Left lobe of liver (tissue), 2 donors: ENCODE data around the gene HARS1. TPM values are rescaled to one million over a fixed set of nuclear protein-coding genes. Genes with fewer than 3 reads are reported as not detected.
"Not testable (repeated sequence)": the region's sequence is repeated elsewhere in the genome, so short reads cannot be mapped to it uniquely, and the experiment has no call there.

Source experiments
- ATAC-seq: fragments of 200-7000 bp; cut with Tn5 transposase; one replicate; pipeline ENCODE4 v1.9.1; 2020; ENCODE audit warnings: mild to moderate bottlenecking, moderate library complexity
- DNase-seq: peaks from one replicate; pipeline ENCODE4 v3.0.0-alpha.2; 2020; ENCODE audit warnings: low spot score
- total RNA-seq: library from RNA; stranded (reverse); gene quantifications from one replicate; pipeline ENCODE4 v1.2.1, GENCODE V29; 2021
- donor health status: DM: no; HTN: no; CAD: no; lungs with moderate emphysema.
- donor health status: DM: no; HTN: yes; CAD: no.

Gene HARS1
- total RNA-seq, 1 donor from 2014 or later: 48.9 TPM

DNA sequence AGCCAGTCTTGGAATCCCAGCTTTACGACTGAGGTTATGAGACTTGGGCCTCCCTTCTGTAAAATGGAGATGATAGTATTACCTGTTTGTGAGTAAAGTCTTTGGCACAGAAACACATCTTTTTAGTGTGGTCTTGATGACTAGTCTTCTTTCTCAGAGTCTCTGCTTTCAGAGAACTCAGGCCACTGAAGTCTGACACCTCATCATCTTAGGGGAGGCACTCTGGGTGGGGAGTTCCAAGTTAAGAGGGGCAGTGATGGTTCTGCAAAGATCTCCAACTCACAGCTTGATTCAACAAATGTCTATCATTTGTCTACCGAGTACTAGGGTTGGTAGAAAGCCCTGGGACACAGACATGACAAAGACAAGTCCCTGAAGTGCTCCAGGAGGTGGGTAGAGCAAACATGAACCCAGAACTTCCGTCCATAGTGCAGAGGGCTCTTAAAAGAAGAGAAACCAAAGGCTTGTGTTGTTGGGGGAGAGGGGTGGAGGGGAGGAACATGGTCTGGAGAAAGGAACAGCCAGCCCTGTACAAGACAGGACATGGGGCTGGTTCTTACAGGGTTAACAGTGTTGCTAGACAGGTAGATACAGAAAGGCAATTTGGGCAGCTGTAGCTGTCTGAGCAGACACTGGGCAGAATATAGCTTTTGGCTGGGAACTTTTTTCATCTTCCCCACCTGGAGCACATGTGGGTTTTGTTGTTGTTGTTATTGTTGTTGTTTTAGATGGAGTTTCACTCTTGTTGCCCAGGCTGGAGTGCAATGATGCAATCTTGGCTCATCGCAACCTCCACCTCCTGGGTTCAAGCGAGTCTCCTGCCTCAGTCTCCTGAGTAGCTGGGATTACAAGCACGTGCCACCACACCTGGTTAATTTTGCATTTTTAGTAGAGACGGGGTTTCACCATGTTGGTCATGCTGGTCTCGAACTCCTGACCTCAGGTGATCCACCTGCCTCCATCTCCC is 55.6 kb downstream of the HARS1 start:
- DNase-seq (no peak), ATAC-seq (no peak)

- ATAC-seq (peak; percentile 16), DNase-seq (no peak)
Observed at GRCh38 chr5:140634103-140634502, 57.1 kb downstream of the HARS1 start.

GRCh38 chr5:140633501-140633900 is 57.7 kb downstream of the HARS1 start:
- ATAC-seq: no peak

GRCh38 chr5:140633021-140633471 is 58.1 kb downstream of the HARS1 start, which contains the start of gene CD14:
Gene CD14, minus strand, starts transcription at chr5:140633175. Its CDS starts 104 bp downstream, at chr5:140633071.
- DNase-seq (peak; percentile 84), ATAC-seq (peak; percentile 66)

More at GRCh38 chr5:140633501-140633900, 57.7 kb downstream of the HARS1 start:
- DNase-seq: no peak

- ATAC-seq: peak; percentile 55
Observed at GRCh38 chr5:140632366-140633020, 58.7 kb downstream of the HARS1 start.

GRCh38 chr5:140631831-140632365 is 59.3 kb downstream of the HARS1 start:
- peak; percentile 58 for ATAC-seq
- no peak for DNase-seq

More at GRCh38 chr5:140632366-140633020, 58.7 kb downstream of the HARS1 start:
- peak; percentile 82 for DNase-seq

DNA sequence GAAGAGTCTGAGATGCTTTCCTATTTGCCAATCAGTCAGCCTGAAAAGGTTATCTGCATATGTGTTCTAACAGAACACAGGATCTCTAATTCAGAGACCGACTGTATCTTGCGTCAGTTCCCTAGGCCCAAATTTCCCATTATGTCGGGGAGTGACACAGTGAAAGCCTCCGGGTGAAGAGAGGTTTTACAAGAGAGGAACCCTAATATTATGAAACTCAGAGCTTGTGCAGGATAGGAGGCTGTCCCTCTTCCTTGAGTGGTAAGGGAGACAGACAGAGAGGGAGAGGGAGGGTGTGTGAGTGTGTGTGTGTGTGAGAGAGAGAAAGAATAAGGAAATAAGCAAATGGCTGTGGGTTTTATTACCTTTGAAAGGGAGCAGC is 60.1 kb downstream of the HARS1 start:
- DNase-seq (no peak), ATAC-seq (no peak)

DNA sequence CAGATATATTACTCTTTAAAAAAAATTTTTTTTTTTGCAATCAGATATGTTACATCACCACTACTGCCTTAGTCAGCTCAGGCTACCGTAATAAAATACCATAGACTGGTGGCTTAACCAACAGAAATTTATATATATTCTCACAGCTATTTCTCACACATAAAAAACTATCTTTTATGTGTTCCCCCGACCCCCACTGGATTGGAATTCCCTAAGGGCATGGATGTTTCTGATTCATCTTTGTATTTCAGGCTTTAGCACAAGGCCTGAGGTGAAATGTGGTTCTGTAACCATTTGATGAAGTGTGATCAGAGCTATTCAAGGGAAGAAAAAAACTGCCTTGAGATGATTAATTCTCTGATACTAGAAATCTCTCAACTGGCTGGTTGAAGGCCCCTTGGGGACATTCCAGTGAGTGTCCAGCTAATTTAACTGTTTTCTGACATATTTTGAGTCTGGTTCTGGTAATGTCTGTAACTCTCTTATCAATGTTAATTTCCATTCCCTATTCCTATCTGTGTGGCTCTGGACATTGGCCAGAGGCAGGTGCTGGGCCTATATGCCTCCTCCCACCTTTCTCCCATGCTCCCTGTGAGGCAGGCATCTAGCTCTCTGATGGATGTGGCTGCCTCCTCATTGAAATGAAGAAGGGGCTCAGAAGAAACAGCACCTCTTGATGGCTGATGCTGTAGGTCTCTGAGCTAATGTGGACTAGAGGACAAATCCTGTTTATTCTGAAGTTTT is 60.7 kb downstream of the HARS1 start:
- DNase-seq (no peak), ATAC-seq (no peak)

GRCh38 chr5:140628711-140629110 is 62.5 kb downstream of the HARS1 start:
- ATAC-seq (no peak), DNase-seq (no peak)

DNA sequence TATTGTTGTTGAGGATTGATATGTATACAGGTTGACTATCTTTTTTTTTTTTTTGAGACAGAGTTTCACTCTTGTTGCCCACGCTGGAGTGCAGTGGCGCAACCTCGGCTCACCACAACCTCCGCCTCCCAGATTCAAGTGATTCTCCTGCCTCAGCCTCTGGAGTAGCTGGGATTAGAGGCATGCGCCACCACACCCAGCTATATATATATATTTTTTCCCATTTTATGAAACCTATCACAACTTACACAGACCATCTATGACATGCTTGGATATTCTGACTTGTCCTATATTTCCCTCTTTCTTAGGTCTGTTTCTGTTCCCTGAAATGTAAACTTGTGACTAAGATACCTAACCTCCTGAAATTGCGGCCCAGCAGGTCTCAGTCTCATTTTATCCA is 63.2 kb downstream of the HARS1 start:
- DNase-seq (no peak), ATAC-seq (no peak)

- not testable (repeated sequence) for ATAC-seq, DNase-seq
Observed at GRCh38 chr5:140624886-140625285, 66.3 kb downstream of the HARS1 start.

Other genes with a start within 250 kb of the HARS1 start
- 11.3 TPM for gene EIF4EBP3, start 143.7 kb downstream of the HARS1 start, total RNA-seq
- 19.5 TPM for gene SRA1, start 133.9 kb downstream of the HARS1 start, total RNA-seq
- 14.1 TPM for gene APBB3, start 126.8 kb downstream of the HARS1 start, total RNA-seq
- 32.0 TPM for gene SLC35A4, start 126.5 kb downstream of the HARS1 start, total RNA-seq
- 211 TPM for gene CD14, start 58.2 kb downstream of the HARS1 start, total RNA-seq
- gene TMCO6, start 51.9 kb downstream of the HARS1 start, total RNA-seq: 15.6 TPM
- 50.5 TPM for gene NDUFA2, start 43.7 kb downstream of the HARS1 start, total RNA-seq
- gene IK, start 43.5 kb downstream of the HARS1 start, total RNA-seq: 25.4 TPM
- gene WDR55, start 26.5 kb downstream of the HARS1 start, total RNA-seq: 17.8 TPM
- 1.8 TPM for gene DND1, start 17.8 kb downstream of the HARS1 start, total RNA-seq
- gene HARS2, start 85 bp upstream of the HARS1 start, total RNA-seq: 12.4 TPM
- 18.0 TPM for gene ZMAT2, start 9.1 kb upstream of the HARS1 start, total RNA-seq
- not detected for gene PCDHA1, start 94.8 kb upstream of the HARS1 start, total RNA-seq
- not detected for gene PCDHA2, start 103.5 kb upstream of the HARS1 start, total RNA-seq
- 0.05 TPM for gene PCDHA3, start 109.7 kb upstream of the HARS1 start, total RNA-seq
- 0.05 TPM for gene PCDHA4, start 115.7 kb upstream of the HARS1 start, total RNA-seq
- gene PCDHA5, start 130.2 kb upstream of the HARS1 start, total RNA-seq: not detected
- not detected for gene PCDHA6, start 136.6 kb upstream of the HARS1 start, total RNA-seq
- gene PCDHA7, start 142.9 kb upstream of the HARS1 start, total RNA-seq: not detected
- not detected for gene PCDHA8, start 149.8 kb upstream of the HARS1 start, total RNA-seq
- not detected for gene PCDHA9, start 157.0 kb upstream of the HARS1 start, total RNA-seq
- not detected for gene PCDHA10, start 164.5 kb upstream of the HARS1 start, total RNA-seq
- gene PCDHA11, start 177.6 kb upstream of the HARS1 start, total RNA-seq: 0.23 TPM
- 0.08 TPM for gene PCDHA12, start 183.9 kb upstream of the HARS1 start, total RNA-seq
- 0.28 TPM for gene PCDHA13, start 190.8 kb upstream of the HARS1 start, total RNA-seq
- gene PCDHAC1, start 234.9 kb upstream of the HARS1 start, total RNA-seq: 0.28 TPM